Neutrophil (primary cell): ENCODE data around the gene PANK2.
"Not testable (repeated sequence)": the region's sequence is repeated elsewhere in the genome, so short reads cannot be mapped to it uniquely, and the experiment has no call there.

Source experiments
- H3K27ac ChIP-seq: fragments of 200-600 bp; sonication (generic); 2 replicates; pipeline ENCODE4 v1.5.1; 2016; ENCODE audit warnings: mild to moderate bottlenecking, moderate library complexity
- H3K27me3 ChIP-seq: fragments of 200-600 bp; sonication (generic); 2 replicates; pipeline ENCODE4 v1.6.0; 2016; ENCODE audit warnings: mild to moderate bottlenecking
- H3K36me3 ChIP-seq: fragments of 200-600 bp; sonication (generic); 2 replicates; pipeline ENCODE4 v1.5.1; 2017
- H3K4me1 ChIP-seq, 2 experiments: fragments of 200-600 bp in 1 of 2; sonication (generic) in 1 of 2; 1 replicate in 1 of 2; 2 replicates in 1 of 2; pipeline versions ENCODE4 v1.5.1 to v1.6.1; 2013 to 2016; ENCODE audit warnings: low read depth in 1 of 2, low read length in 1 of 2, mild to moderate bottlenecking in 1 of 2, moderate library complexity in 1 of 2; ENCODE audit not compliant: control insufficient read depth in 1 of 2, insufficient read depth in 1 of 2
- H3K4me3 ChIP-seq, 2 experiments: fragments of 200-600 bp in 1 of 2; sonication (generic) in 1 of 2; 1 replicate in 1 of 2; 2 replicates in 1 of 2; pipeline ENCODE4 v1.5.1; 2013 to 2016; ENCODE audit warnings: low read depth in 1 of 2, low read length in 1 of 2, mild to moderate bottlenecking in 1 of 2, moderate library complexity in 1 of 2
- H3K9me3 ChIP-seq: fragments of 200-600 bp; sonication (generic); 2 replicates; pipeline ENCODE4 v1.5.1; 2016
- CTCF ChIP-seq: fragments of 200-600 bp; sonication (generic); IDR thresholded peaks from 2 replicates; pipeline ENCODE4 v1.5.1; 2016; ENCODE audit warnings: antibody characterized with exemption

PANK2 gene

GRCh38 chr20:3904224-3904623 is 15.0 kb downstream of the PANK2 start:
- H3K9me3 ChIP-seq: no peaks in the 10 kb centered on the region
- H3K27ac ChIP-seq: peak overlapping the region; percentile 44
- peaks cover 36 to 44% of the 10 kb centered on the region in 2 experiments for H3K4me1 ChIP-seq
- no peak overlapping the region for H3K4me3 ChIP-seq
- no peaks in the 10 kb centered on the region for H3K27me3 ChIP-seq
- H3K36me3 ChIP-seq: peaks cover 15% of the 10 kb centered on the region
- TF ChIP-seq CTCF: no peak

- Histone ChIP-seq H3K9me3 (no peaks in the 10 kb centered on the region), H3K4me3 (no peak overlapping the region), H3K4me1 (peaks cover 34 to 38% of the 10 kb centered on the region in 2 experiments), H3K27me3 (no peaks in the 10 kb centered on the region), H3K27ac (peak overlapping the region; percentile 20), H3K36me3 (peaks cover 21% of the 10 kb centered on the region)
- no peak for TF ChIP-seq CTCF
Observed at GRCh38 chr20:3904857-3905256, 15.7 kb downstream of the PANK2 start.

GRCh38 chr20:3906744-3907721 is 17.8 kb downstream of the PANK2 start:
- not testable (repeated sequence) for H3K27me3 ChIP-seq, H3K4me3 ChIP-seq, H3K9me3 ChIP-seq
- Histone ChIP-seq H3K27ac (peak overlapping the region; percentile 15), H3K4me1 (peaks cover 13 to 16% of the 10 kb centered on the region in 2 experiments), H3K36me3 (peaks cover 41% of the 10 kb centered on the region)

- Histone ChIP-seq H3K36me3 (peaks cover 56% of the 10 kb centered on the region), H3K27me3 (no peaks in the 10 kb centered on the region)
Observed at GRCh38 chr20:3908667-3909066, 19.5 kb downstream of the PANK2 start.

GRCh38 chr20:3909952-3910366 is 20.8 kb downstream of the PANK2 start:
- Histone ChIP-seq H3K9me3 (no peaks in the 10 kb centered on the region), H3K27ac (no peak overlapping the region), H3K36me3 (peaks cover 59% of the 10 kb centered on the region), H3K4me3 (no peak overlapping the region), H3K27me3 (no peaks in the 10 kb centered on the region), H3K4me1 (peaks cover 4 to 7% of the 10 kb centered on the region in 2 experiments)
- TF ChIP-seq CTCF: no peak

More at GRCh38 chr20:3908667-3909066, 19.5 kb downstream of the PANK2 start:
- no peaks in the 10 kb centered on the region for H3K9me3 ChIP-seq
- H3K27ac ChIP-seq: peak overlapping the region; percentile 42
- H3K4me1 ChIP-seq: peaks cover 5 to 7% of the 10 kb centered on the region in 2 experiments
- no peak for TF ChIP-seq CTCF
- H3K4me3 ChIP-seq: no peak overlapping the region

GRCh38 chr20:3910853-3911252 is 21.7 kb downstream of the PANK2 start:
- Histone ChIP-seq H3K4me3 (no peak overlapping the region), H3K36me3 (peaks cover 59% of the 10 kb centered on the region), H3K27ac (no peak overlapping the region), H3K9me3 (no peaks in the 10 kb centered on the region), H3K4me1 (peaks cover 4 to 5% of the 10 kb centered on the region in 2 experiments), H3K27me3 (no peaks in the 10 kb centered on the region)
- TF ChIP-seq CTCF: no peak
